HCT116 (cell line): ENCODE results near the gene ZBTB42. TPM values are rescaled to one million over a fixed set of nuclear protein-coding genes. Genes with fewer than 3 reads are reported as not detected.

ENCODE experiments used
- ATAC-seq: fragments of 200-7000 bp; cut with Tn5 transposase; 2 replicates; pipeline ENCODE4 v1.9.1; 2020; ENCODE audit warnings: mild to moderate bottlenecking, moderate library complexity
- BruUV-seq: library from RNA; stranded (reverse); fragments of 400-500 nt; replicated peaks from 2 replicates; lab custom pipeline; 2021; lab: Mats Ljungman, UMichigan
- CTCF ChIA-PET: fragments of 300-600 bp; sonication (Branson Sonifier 250); formaldehyde crosslinking; loops from one replicate; lab custom pipeline; 2021; ENCODE audit warnings: antibody characterized with exemption; lab: Charles Lee
- POLR2A ChIA-PET: fragments of 300-600, 350-600 bp; sonication (Branson Sonifier 250); formaldehyde crosslinking; loops from one replicate; lab custom pipeline; 2021; ENCODE audit warnings: antibody characterized with exemption; lab: Charles Lee
- RAD21 ChIA-PET, 2 experiments: fragments of 300-600 bp; sonication (Branson Sonifier 250); formaldehyde crosslinking; loops; one replicate each; lab custom pipeline; 2023; ENCODE audit warnings: low total read pairs in 2 of 2; ENCODE audit not compliant: uncharacterized antibody in 2 of 2, unreplicated experiment in 2 of 2, low non-redundant PET in 1 of 2; lab: Charles Lee
- DNase-seq: peaks from one replicate; pipeline ENCODE4 v3.0.0-alpha.2; 2010; ENCODE audit warnings: low read depth, low spot score
- H2AFZ ChIP-seq: fragments of 200-600 bp; shearing (Covaris generic), sonication (generic); 2 replicates; pipeline ENCODE4 v1.6.1; 2017; ENCODE audit warnings: low read depth, mixed run types, mixed read lengths, antibody characterized with exemption, low read length; ENCODE audit not compliant: poor library complexity, severe bottlenecking
- H3K27ac ChIP-seq: 2 replicates; pipeline ENCODE4 v1.5.1; 2012; ENCODE audit warnings: low read depth, low read length
- H3K27me3 ChIP-seq: fragments of 200-600 bp; sonication (generic); 2 replicates; pipeline ENCODE4 v1.6.1; 2016; ENCODE audit warnings: mixed run types, low read length, mixed read lengths; ENCODE audit not compliant: insufficient read depth
- H3K36me3 ChIP-seq, 2 experiments: fragments of 200-500 bp in 1 of 2; fragments of 200-600 bp in 1 of 2; sonication (Bioruptor generic) in 1 of 2; sonication (generic) in 1 of 2; 2 replicates each; pipeline versions ENCODE4 v1.5.1 to v1.6.1; 2014 to 2016; ENCODE audit warnings: low read length in 2 of 2, inconsistent platforms in 1 of 2, mixed read lengths in 1 of 2, mixed run types in 1 of 2; ENCODE audit not compliant: insufficient read depth in 2 of 2, control insufficient read depth in 1 of 2
- H3K4me1 ChIP-seq, 2 experiments: fragments of 200-600 bp in 1 of 2; sonication (generic) in 1 of 2; 2 replicates each; pipeline versions ENCODE4 v1.5.1 to v1.6.1; 2012 to 2017; ENCODE audit warnings: low read length in 2 of 2, inconsistent platforms in 1 of 2, mild to moderate bottlenecking in 1 of 2, mixed read lengths in 1 of 2, mixed run types in 1 of 2, moderate library complexity in 1 of 2; ENCODE audit not compliant: insufficient read depth in 2 of 2, control insufficient read depth in 1 of 2
- H3K4me2 ChIP-seq: fragments of 200-600 bp; sonication (generic); 2 replicates; pipeline ENCODE4 v1.6.1; 2017; ENCODE audit warnings: mixed run types, low read length, mixed read lengths
- H3K4me3 ChIP-seq, 2 experiments: fragments of 200-600 bp in 1 of 2; sonication (generic) in 1 of 2; replicated peaks in 1 of 2; 2 replicates each; pipeline ENCODE4 v1.5.1; 2011 to 2016; ENCODE audit warnings: low read length in 2 of 2, control low read depth in 1 of 2, low read depth in 1 of 2, mild to moderate bottlenecking in 1 of 2, mixed read lengths in 1 of 2, mixed run types in 1 of 2
- H3K79me2 ChIP-seq: fragments of 200-600 bp; sonication (generic); 2 replicates; pipeline ENCODE4 v1.6.1; 2017; ENCODE audit warnings: mild to moderate bottlenecking, mixed run types, low read length, moderate library complexity, mixed read lengths; ENCODE audit not compliant: insufficient read depth
- H3K9ac ChIP-seq: fragments of 200-600 bp; sonication (generic); 2 replicates; pipeline ENCODE4 v1.6.1; 2016; ENCODE audit warnings: low read length, mixed read lengths
- H3K9me2 ChIP-seq: fragments of 200-600 bp; sonication (generic), shearing (Covaris generic); 2 replicates; pipeline ENCODE4 v1.6.1; 2017; ENCODE audit warnings: mixed run types, mild to moderate bottlenecking, moderate library complexity; ENCODE audit not compliant: insufficient read depth
- H3K9me3 ChIP-seq, 2 experiments: fragments of 200-500 bp in 1 of 2; fragments of 200-600 bp in 1 of 2; sonication (Bioruptor generic) in 1 of 2; sonication (generic) in 1 of 2; 2 replicates each; pipeline ENCODE4 v1.6.1; 2014 to 2017; ENCODE audit warnings: low read length in 2 of 2, mixed read lengths in 2 of 2, inconsistent platforms in 1 of 2, low read depth in 1 of 2, mild to moderate bottlenecking in 1 of 2, mixed run types in 1 of 2, moderate library complexity in 1 of 2; ENCODE audit not compliant: control insufficient read depth in 1 of 2, insufficient read depth in 1 of 2
- H4K20me1 ChIP-seq: fragments of 200-600 bp; sonication (generic), shearing (Covaris generic); 2 replicates; pipeline ENCODE4 v1.6.1; 2017; ENCODE audit warnings: mixed run types, mild to moderate bottlenecking, moderate library complexity; ENCODE audit not compliant: insufficient read depth
- CBX3 ChIP-seq: IDR thresholded peaks from 2 replicates; pipeline ENCODE4 v1.6.1; 2012; ENCODE audit warnings: low read depth
- CEBPB ChIP-seq: IDR thresholded peaks from 2 replicates; pipeline ENCODE4 v1.6.1; 2012; ENCODE audit warnings: low read depth
- CTCF ChIP-seq, 3 experiments: fragments of 200-600 bp in 1 of 3; sonication (generic) in 1 of 3; IDR thresholded peaks in 2 of 3; conservative IDR thresholded peaks in 1 of 3; 2 replicates each; pipeline ENCODE4 v1.5.1; 2012 to 2017; ENCODE audit warnings: low read depth in 2 of 3, low read length in 2 of 3, antibody characterized with exemption in 1 of 3, borderline replicate concordance in 1 of 3, control low read depth in 1 of 3, mild to moderate bottlenecking in 1 of 3, mixed read lengths in 1 of 3, mixed run types in 1 of 3, moderate library complexity in 1 of 3; ENCODE audit not compliant: insufficient read depth in 1 of 3
- EZH2phosphoT487 ChIP-seq: fragments of 200-600 bp; IDR thresholded peaks from 2 replicates; pipeline ENCODE4 v1.6.1; 2018; ENCODE audit warnings: antibody characterized with exemption, borderline replicate concordance
- JUND ChIP-seq: IDR thresholded peaks from 2 replicates; pipeline ENCODE4 v1.6.1; 2012
- MAX ChIP-seq: IDR thresholded peaks from 2 replicates; pipeline ENCODE4 v1.6.1; 2012
- POLR2AphosphoS5 ChIP-seq: IDR thresholded peaks from 2 replicates; pipeline ENCODE4 v1.6.1; 2011; ENCODE audit warnings: mild to moderate bottlenecking, low read depth, low read length, moderate library complexity
- RAD21 ChIP-seq: IDR thresholded peaks from 2 replicates; pipeline ENCODE4 v1.6.1; 2012; ENCODE audit warnings: low read depth, mild to moderate bottlenecking
- SIN3A ChIP-seq: IDR thresholded peaks from 2 replicates; pipeline ENCODE4 v1.6.1; 2012; ENCODE audit warnings: low read depth
- SRF ChIP-seq: IDR thresholded peaks from 2 replicates; pipeline ENCODE4 v1.6.1; 2012; ENCODE audit warnings: low read depth
- YY1 ChIP-seq: IDR thresholded peaks from 2 replicates; pipeline ENCODE4 v1.6.1; 2011; ENCODE audit warnings: low read length, low read depth, moderate library complexity, mild to moderate bottlenecking; ENCODE audit not compliant: insufficient replicate concordance; ENCODE audit errors: extremely low read depth
- ZBTB33 ChIP-seq: IDR thresholded peaks from 2 replicates; pipeline ENCODE4 v1.6.1; 2011; ENCODE audit warnings: mild to moderate bottlenecking, low read length, moderate library complexity; ENCODE audit not compliant: insufficient replicate concordance; ENCODE audit errors: extremely low read depth
- ZFX ChIP-seq: fragments of 450-650 bp; IDR thresholded peaks from 2 replicates; pipeline ENCODE4 v1.6.1; 2017
- intact Hi-C: fragments of 100-400 bp; cut with micrococcal nuclease; formaldehyde crosslinking; loops from 2 replicates; pipeline ENCODE4 v1.10.0; 2022
- total RNA-seq: library from RNA; stranded (reverse); gene quantifications from one replicate; pipeline ENCODE4 v1.2.1, GENCODE V29; 2021; ENCODE audit not compliant: unreplicated experiment

ZBTB42 gene
- total RNA-seq, 1 experiment from 2014 or later = 4.4 TPM

- RAD21 ChIA-PET = no interaction called here
- H2AFZ ChIP-seq = no peak overlapping the region
- DNase-seq = no peak
- no peak overlapping the region for H3K9ac ChIP-seq
- BruUV-seq = no TSS peak
- intact Hi-C loops = no loop called here
- peaks cover 0 to 11% of the 10 kb centered on the region in 2 experiments; a peak in 2 of 4 replicates for H3K9me3 ChIP-seq
- no peaks in the 10 kb centered on the region for H3K27me3 ChIP-seq
- peaks cover 2 to 43% of the 10 kb centered on the region in 2 experiments; a peak in 3 of 4 replicates for H3K36me3 ChIP-seq
- H3K9me2 ChIP-seq = no peaks in the 10 kb centered on the region
- ATAC-seq = no peak
- TF ChIP-seq CTCF (IDR thresholded peaks at IDR 0.05 in 2 of 3, conservative IDR thresholded peaks at IDR 0.05 in 1 of 3; ENCODE audit: borderline replicate concordance in 1 of 3, insufficient read depth in 1 of 3, low read depth in 2 of 3, low read length in 2 of 3) (no peak), EZH2phosphoT487 (no peak), YY1 (no peak), ZBTB33 (no peak), RAD21 (no peak), CBX3 (no peak), POLR2AphosphoS5 (no peak), MAX (no peak), SRF (no peak), ZFX (no peak), JUND (no peak), SIN3A (no peak), CEBPB (no peak)
- TF ChIP-seq, all 23 proteins: peak for 0
- H3K79me2 ChIP-seq = no peaks in the 10 kb centered on the region
- H3K4me1 ChIP-seq = peaks cover 3 to 9% of the 10 kb centered on the region in 2 experiments; a peak in 3 of 4 replicates
- H3K27ac ChIP-seq = no peak overlapping the region
- no peaks in the 10 kb centered on the region for H4K20me1 ChIP-seq
- ChIA-PET POLR2A (no interaction called here), CTCF (no interaction called here)
- no peak overlapping the region for H3K4me2 ChIP-seq
- no peak overlapping the region for H3K4me3 ChIP-seq
Measured at GRCh38 chr14:104772707-104773504, 28.0 kb upstream of the ZBTB42 start.
